HepG2 (cell line): ENCODE measurements around the gene USP7. TPM values are rescaled to one million over a fixed set of nuclear protein-coding genes. Genes with fewer than 3 reads are reported as not detected.

Source experiments
- AGO2 ChIP-seq: fragments of 200-400 bp; formaldehyde crosslinking; optimal IDR thresholded peaks from 2 replicates; pipeline ENCODE3; 2017; ENCODE audit warnings: mild to moderate bottlenecking, low read depth, low read length, moderate library complexity
- CCAR2 ChIP-seq: fragments of 200-400 bp; formaldehyde crosslinking; optimal IDR thresholded peaks from 2 replicates; pipeline ENCODE3; 2018; ENCODE audit warnings: low read depth, mild to moderate bottlenecking, low read length, moderate library complexity
- FUBP1 ChIP-seq: sonication (generic); formaldehyde crosslinking; IDR thresholded peaks from 2 replicates; pipeline ENCODE4 v1.5.1; 2020; ENCODE audit warnings: missing genetic modification reagents, mild to moderate bottlenecking, borderline replicate concordance
- HNF1A ChIP-seq, 2 experiments: sonication (generic) in 1 of 2; formaldehyde crosslinking in 1 of 2; IDR thresholded peaks; 2 replicates each; pipeline versions ENCODE4 v1.4.0 to v1.6.1; 2016 to 2020; ENCODE audit warnings: borderline replicate concordance in 1 of 2, low read depth in 1 of 2, mild to moderate bottlenecking in 1 of 2, missing genetic modification reagents in 1 of 2
- HNRNPL ChIP-seq: fragments of 200-400 bp; formaldehyde crosslinking; IDR thresholded peaks from 2 replicates; pipeline ENCODE4 v1.6.1; 2017; ENCODE audit warnings: mild to moderate bottlenecking, low read depth, low read length
- MAX ChIP-seq: IDR thresholded peaks from 2 replicates; pipeline ENCODE4 v1.6.1; 2012; ENCODE audit warnings: inconsistent platforms
- PATZ1 ChIP-seq: sonication (generic); formaldehyde crosslinking; IDR thresholded peaks from 2 replicates; pipeline ENCODE4 v1.4.0; 2020; ENCODE audit warnings: missing genetic modification reagents
- SRSF1 ChIP-seq: fragments of 200-400 bp; formaldehyde crosslinking; optimal IDR thresholded peaks from 2 replicates; pipeline ENCODE3; 2017; ENCODE audit warnings: mild to moderate bottlenecking, low read depth, low read length, moderate library complexity
- UBTF ChIP-seq: sonication (generic); formaldehyde crosslinking; IDR thresholded peaks from 2 replicates; pipeline ENCODE4 v1.4.0; 2020; ENCODE audit warnings: mild to moderate bottlenecking, missing genetic modification reagents
- ZC3H13 ChIP-seq: sonication (generic); formaldehyde crosslinking; IDR thresholded peaks from 2 replicates; pipeline ENCODE4 v1.8.1; 2023; ENCODE audit warnings: mild to moderate bottlenecking, missing genetic modification reagents, moderate library complexity
- ZNF160 ChIP-seq: sonication (generic); formaldehyde crosslinking; IDR thresholded peaks from 2 replicates; pipeline ENCODE4 v1.8.0; 2022; ENCODE audit warnings: mild to moderate bottlenecking, inconsistent platforms, missing genetic modification reagents
- ZNF354B ChIP-seq: sonication (generic); formaldehyde crosslinking; IDR thresholded peaks from 2 replicates; pipeline ENCODE4 v1.8.0; 2022; ENCODE audit warnings: mild to moderate bottlenecking, missing genetic modification reagents
- ZNF563 ChIP-seq: sonication (generic); formaldehyde crosslinking; IDR thresholded peaks from 2 replicates; pipeline ENCODE4 v1.8.0; 2022; ENCODE audit warnings: mild to moderate bottlenecking, moderate library complexity, missing genetic modification reagents
- ZNF589 ChIP-seq: sonication (generic); formaldehyde crosslinking; conservative IDR thresholded peaks from 2 replicates; pipeline ENCODE4 v1.8.0; 2022; ENCODE audit warnings: mild to moderate bottlenecking, moderate library complexity, missing genetic modification reagents
- ZNF891 ChIP-seq: sonication (generic); formaldehyde crosslinking; IDR thresholded peaks from 2 replicates; pipeline ENCODE4 v1.5.0; 2020; ENCODE audit warnings: mild to moderate bottlenecking, missing genetic modification reagents
- polyA plus RNA-seq, 8 experiments: library from polyadenylated mRNA; depleted of rRNA in 3 of 8; stranded (reverse) in 7 of 8; unstranded in 1 of 8; fragments of >200 nt; fragmentation: Illumina TruSeq in 4 of 8; extraction: Trizol in 4 of 8; gene quantifications; 2 replicates each; pipeline versions ENCODE4 v1.2.1 to v1.2.3, GENCODE V29; 2011 to 2016; ENCODE audit warnings: low read depth in 4 of 8, missing spikeins in 1 of 8, mixed read lengths in 1 of 8; ENCODE audit not compliant: insufficient read depth in 1 of 8
- total RNA-seq, 5 experiments: library from RNA; depleted of rRNA; stranded (reverse); fragments of >200 nt; fragmentation: Illumina TruSeq; extraction: Trizol; gene quantifications; 2 replicates each; pipeline ENCODE4 v1.2.3, GENCODE V29; 2016; ENCODE audit warnings: low read depth in 1 of 5

The USP7 gene
- total and polyA plus RNA-seq, 2 of the 13 experiments (the other 11 are each of a cell fraction or from before 2014, with no cell fraction given): 52.5 to 173 TPM

GRCh38 chr16:8885674-8886592 lies 77.8 kb downstream of the USP7 start (continued):
- TF ChIP-seq ZNF160 (0 out of 2 replicates have a peak, but pooled peaks have one; percentile 21), SRSF1 (peak; percentile 76), FUBP1 (CRISPR knock-in tag) (peak; percentile 41; the same call in 1 of the 2 replicates), CCAR2 (peak; percentile 10), MAX (peak; percentile 62; the same call in 1 of the 2 replicates), HNF1A (IDR thresholded peaks at IDR 0.05; ENCODE audit: low read depth) (no peak), HNF1A (CRISPR knock-in tag; IDR thresholded peaks at IDR 0.05; ENCODE audit: borderline replicate concordance) (0 out of 2 replicates have a peak, but pooled peaks have one; percentile 34), ZNF891 (CRISPR knock-in tag) (peak; percentile 30), ZNF354B (0 out of 2 replicates have a peak, but pooled peaks have one; percentile 30), ZC3H13 (CRISPR knock-in tag) (peak; percentile 86; the same call in 1 of the 2 replicates), ZNF589 (CRISPR knock-in tag) (0 out of 2 replicates have a peak, but pooled peaks have one; percentile 70), PATZ1 (no peak), HNRNPL (peak; percentile 83), ZNF563 (CRISPR knock-in tag) (peak; percentile 81; the same call in 1 of the 2 replicates), UBTF (CRISPR knock-in tag) (peak; percentile 95), AGO2 (peak; percentile 98)
